IMR-90 (cell line): ENCODE results near the gene ST6GALNAC2. TPM values are rescaled to one million over a fixed set of nuclear protein-coding genes. Genes with fewer than 3 reads are reported as not detected.

Experiments used
- ATAC-seq: fragments of 200-7000 bp; cut with Tn5 transposase; 2 replicates; pipeline ENCODE4 v1.9.1; 2020; ENCODE audit warnings: low read depth, mild to moderate bottlenecking, moderate library complexity
- BruUV-seq: library from RNA; stranded (reverse); fragments of 400-500 nt; replicated peaks from 2 replicates; lab custom pipeline; 2021; lab: Mats Ljungman, UMichigan
- CTCF ChIA-PET: fragments of 300-600 bp; formaldehyde crosslinking; extraction: SDS; loops from one replicate; lab custom pipeline; 2021; ENCODE audit warnings: antibody characterized with exemption; lab: Yijun Ruan, JAX
- POLR2A ChIA-PET: fragments of 300-600 bp; sonication (Branson Sonifier 250); formaldehyde crosslinking; loops from one replicate; lab custom pipeline; 2022; ENCODE audit warnings: antibody characterized with exemption; ENCODE audit not compliant: unreplicated experiment; lab: Charles Lee
- DNase-seq: peaks from one replicate; pipeline ENCODE4 v3.0.0; 2013
- H2AFZ ChIP-seq: replicated peaks from 2 replicates; pipeline ENCODE3; 2013; ENCODE audit warnings: low read length, mild to moderate bottlenecking; ENCODE audit not compliant: poor library complexity
- H2AK5ac ChIP-seq: 2 replicates; pipeline ENCODE4 v1.6.1; 2013; ENCODE audit warnings: low read depth, low read length, inconsistent platforms
- H2AK9ac ChIP-seq: replicated peaks from 2 replicates; pipeline ENCODE3; 2013; ENCODE audit warnings: mild to moderate bottlenecking, low read depth, low read length, moderate library complexity; ENCODE audit not compliant: poor library complexity
- H2BK120ac ChIP-seq: 2 replicates; pipeline ENCODE4 v1.6.1; 2013; ENCODE audit warnings: low read depth, low read length, inconsistent platforms
- H2BK15ac ChIP-seq: 3 replicates; pipeline ENCODE4 v1.6.1; 2013; ENCODE audit warnings: low read depth, low read length, inconsistent platforms
- H2BK20ac ChIP-seq: 2 replicates; pipeline ENCODE4 v1.6.1; 2013; ENCODE audit warnings: low read depth, mild to moderate bottlenecking, inconsistent platforms, low read length, moderate library complexity
- H2BK5ac ChIP-seq: 2 replicates; pipeline ENCODE4 v1.6.1; 2013; ENCODE audit warnings: mild to moderate bottlenecking, low read depth, low read length, inconsistent platforms; ENCODE audit not compliant: poor library complexity, severe bottlenecking
- H3K14ac ChIP-seq: replicated peaks from 2 replicates; pipeline ENCODE4 v1.6.1; 2013; ENCODE audit warnings: low read depth, low read length, inconsistent platforms
- H3K18ac ChIP-seq: 2 replicates; pipeline ENCODE4 v1.6.1; 2013; ENCODE audit warnings: low read depth, low read length, control low read depth
- H3K23ac ChIP-seq: 2 replicates; pipeline ENCODE4 v1.6.1; 2013; ENCODE audit warnings: low read depth, low read length, inconsistent platforms
- H3K27ac ChIP-seq: 2 replicates; pipeline ENCODE4 v1.5.1; 2013; ENCODE audit warnings: mild to moderate bottlenecking, control low read depth, low read length; ENCODE audit not compliant: insufficient read depth
- H3K27me3 ChIP-seq: 2 replicates; pipeline ENCODE4 v1.6.1; 2013; ENCODE audit warnings: low read length; ENCODE audit not compliant: control insufficient read depth, insufficient read depth
- H3K36me3 ChIP-seq: 2 replicates; pipeline ENCODE4 v1.6.1; 2013; ENCODE audit warnings: low read length, mixed read lengths; ENCODE audit not compliant: control insufficient read depth, insufficient read depth
- H3K4ac ChIP-seq: 2 replicates; pipeline ENCODE4 v1.6.1; 2013; ENCODE audit warnings: low read depth, low read length, inconsistent platforms
- H3K4me1 ChIP-seq: 2 replicates; pipeline ENCODE4 v1.6.1; 2013; ENCODE audit warnings: low read length, mixed read lengths; ENCODE audit not compliant: control insufficient read depth, insufficient read depth
- H3K4me2 ChIP-seq: 2 replicates; pipeline ENCODE4 v1.6.1; 2013; ENCODE audit warnings: low read depth, mild to moderate bottlenecking, control low read depth, low read length, moderate library complexity
- H3K4me3 ChIP-seq: 2 replicates; pipeline ENCODE4 v1.5.1; 2013; ENCODE audit warnings: low read depth, mild to moderate bottlenecking, control low read depth, low read length, moderate library complexity; ENCODE audit not compliant: insufficient read depth
- H3K56ac ChIP-seq: 2 replicates; pipeline ENCODE4 v1.6.1; 2013; ENCODE audit warnings: low read length, inconsistent platforms; ENCODE audit not compliant: insufficient read depth; ENCODE audit errors: extremely low read depth
- H3K79me1 ChIP-seq, 2 experiments: 2 replicates each; pipeline ENCODE4 v1.6.1; 2013; ENCODE audit warnings: low read length in 2 of 2, inconsistent platforms in 1 of 2, low read depth in 1 of 2
- H3K9ac ChIP-seq: 2 replicates; pipeline ENCODE4 v1.6.1; 2013; ENCODE audit warnings: low read depth, low read length, control low read depth
- H3K9me1 ChIP-seq: 2 replicates; pipeline ENCODE4 v1.6.1; 2013; ENCODE audit warnings: low read length, inconsistent platforms; ENCODE audit not compliant: insufficient read depth
- H3K9me3 ChIP-seq: 2 replicates; pipeline ENCODE4 v1.6.1; 2013; ENCODE audit warnings: low read length; ENCODE audit not compliant: control insufficient read depth, insufficient read depth
- H4K20me1 ChIP-seq: 2 replicates; pipeline ENCODE4 v1.6.1; 2013; ENCODE audit warnings: low read length, inconsistent platforms; ENCODE audit not compliant: insufficient read depth
- H4K5ac ChIP-seq: 2 replicates; pipeline ENCODE4 v1.6.1; 2013; ENCODE audit warnings: mild to moderate bottlenecking, low read depth, low read length, control low read depth
- H4K8ac ChIP-seq, 2 experiments: 2 replicates each; pipeline ENCODE4 v1.6.1; 2013; ENCODE audit warnings: low read depth in 2 of 2, low read length in 2 of 2, control low read depth in 1 of 2, inconsistent platforms in 1 of 2
- H4K91ac ChIP-seq: 2 replicates; pipeline ENCODE4 v1.6.1; 2013; ENCODE audit warnings: low read depth, low read length, inconsistent platforms; ENCODE audit not compliant: insufficient read depth
- CHD1 ChIP-seq: IDR thresholded peaks from 2 replicates; pipeline ENCODE4 v1.6.1; 2012; ENCODE audit warnings: low read depth, low read length, improper control_type of control experiment
- POLR2A ChIP-seq: IDR thresholded peaks from 2 replicates; pipeline ENCODE4 v1.6.1; 2012; ENCODE audit warnings: mild to moderate bottlenecking, low read depth, low read length
- RAD21 ChIP-seq: IDR thresholded peaks from 2 replicates; pipeline ENCODE4 v1.6.1; 2012; ENCODE audit warnings: low read length, improper control_type of control experiment
- WGBS, 2 experiments: methylation state at CpG; one replicate each; pipeline versions ENCODE4 v1.1.5 to v1.1.7; 2013; ENCODE audit warnings: missing lambda C conversion rate in 2 of 2; ENCODE audit not compliant: insufficient read length in 1 of 2; ENCODE audit errors: extremely low coverage in 2 of 2; 5-methylcytosine and 5-hydroxymethylcytosine counted together
- dilution Hi-C: fragments of 300-500 bp; cut with HindIII; formaldehyde crosslinking; loops from one replicate; pipeline ENCODE4 v1.14.3; 2018; ENCODE audit warnings: low sequenced_read_pairs; ENCODE audit not compliant: unreplicated experiment
- in situ Hi-C: fragments of 300-500 bp; cut with MboI; formaldehyde crosslinking; loops from 3 replicates; pipeline ENCODE4 v1.14.3; 2019; ENCODE audit warnings: low sequenced_read_pairs, inconsistent platforms, mixed read lengths
- intact Hi-C: fragments of 100-400 bp; cut with micrococcal nuclease; formaldehyde crosslinking; loops from 2 replicates; pipeline ENCODE4 v1.10.0; 2022
- polyA plus RNA-seq, 3 experiments: library from polyadenylated mRNA; depleted of rRNA; stranded (reverse); fragments of >200 nt; gene quantifications; 2 replicates each; pipeline ENCODE4 v1.2.3, GENCODE V29; 2012; ENCODE audit warnings: low replicate concordance in 1 of 3
- total RNA-seq: library from RNA; depleted of rRNA; stranded (reverse); fragments of >200 nt; gene quantifications from 2 replicates; pipeline ENCODE4 v1.2.3, GENCODE V29; 2012
- TF ChIP-seq, protein P1 (sequence below): conservative IDR thresholded peaks from 2 replicates; pipeline ENCODE4 v1.5.1; 2012; ENCODE audit warnings: mild to moderate bottlenecking, low read depth, low read length, improper control_type of control experiment
- TF ChIP-seq, protein P2 (sequence below): fragments of 150-350 bp; IDR thresholded peaks from 2 replicates; pipeline ENCODE4 v1.6.1; 2017; ENCODE audit warnings: mild to moderate bottlenecking, antibody characterized with exemption, low read length, low read depth

ST6GALNAC2 gene
- total and polyA plus RNA-seq, 2 of the 4 experiments (the other 2 are of a cell fraction) = 0.10 TPM; not detected in 1

DNA sequence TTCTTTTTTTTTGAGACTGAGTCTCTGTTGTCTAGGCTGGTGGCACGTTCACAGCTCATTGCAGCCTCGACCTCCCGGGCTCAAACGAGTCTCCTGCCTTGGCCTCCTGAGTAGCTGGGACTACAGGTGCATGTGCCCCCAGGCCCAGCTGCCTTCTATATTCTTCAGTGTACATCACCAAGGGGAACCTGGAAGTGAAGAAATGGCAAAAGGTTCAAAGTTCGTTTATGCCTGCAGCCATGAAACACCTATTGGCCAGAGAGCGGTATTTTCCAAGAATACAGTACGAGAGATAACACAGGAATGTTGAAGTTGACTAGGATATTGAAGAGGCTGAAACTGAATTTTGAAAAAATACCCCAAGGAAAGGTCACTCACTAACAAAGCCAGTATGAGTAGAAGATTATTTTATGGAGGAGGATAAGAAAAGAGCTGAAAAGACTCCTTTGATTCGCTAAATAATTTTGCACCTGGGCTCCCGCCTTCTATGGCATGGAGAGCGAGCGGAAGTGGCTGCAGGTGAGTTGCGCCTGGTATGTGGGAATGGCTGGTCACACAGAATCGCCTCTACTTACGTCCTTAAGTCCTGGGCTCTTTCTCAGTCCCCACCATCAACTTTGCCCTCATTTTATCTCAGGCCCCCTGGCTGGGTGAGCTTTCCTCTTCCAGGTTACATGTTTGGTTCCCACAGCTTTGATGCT lies 48.1 kb upstream of the ST6GALNAC2 start (continued):
- TF ChIP-seq, protein P1, sequence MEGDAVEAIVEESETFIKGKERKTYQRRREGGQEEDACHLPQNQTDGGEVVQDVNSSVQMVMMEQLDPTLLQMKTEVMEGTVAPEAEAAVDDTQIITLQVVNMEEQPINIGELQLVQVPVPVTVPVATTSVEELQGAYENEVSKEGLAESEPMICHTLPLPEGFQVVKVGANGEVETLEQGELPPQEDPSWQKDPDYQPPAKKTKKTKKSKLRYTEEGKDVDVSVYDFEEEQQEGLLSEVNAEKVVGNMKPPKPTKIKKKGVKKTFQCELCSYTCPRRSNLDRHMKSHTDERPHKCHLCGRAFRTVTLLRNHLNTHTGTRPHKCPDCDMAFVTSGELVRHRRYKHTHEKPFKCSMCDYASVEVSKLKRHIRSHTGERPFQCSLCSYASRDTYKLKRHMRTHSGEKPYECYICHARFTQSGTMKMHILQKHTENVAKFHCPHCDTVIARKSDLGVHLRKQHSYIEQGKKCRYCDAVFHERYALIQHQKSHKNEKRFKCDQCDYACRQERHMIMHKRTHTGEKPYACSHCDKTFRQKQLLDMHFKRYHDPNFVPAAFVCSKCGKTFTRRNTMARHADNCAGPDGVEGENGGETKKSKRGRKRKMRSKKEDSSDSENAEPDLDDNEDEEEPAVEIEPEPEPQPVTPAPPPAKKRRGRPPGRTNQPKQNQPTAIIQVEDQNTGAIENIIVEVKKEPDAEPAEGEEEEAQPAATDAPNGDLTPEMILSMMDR = no peak

DNA sequence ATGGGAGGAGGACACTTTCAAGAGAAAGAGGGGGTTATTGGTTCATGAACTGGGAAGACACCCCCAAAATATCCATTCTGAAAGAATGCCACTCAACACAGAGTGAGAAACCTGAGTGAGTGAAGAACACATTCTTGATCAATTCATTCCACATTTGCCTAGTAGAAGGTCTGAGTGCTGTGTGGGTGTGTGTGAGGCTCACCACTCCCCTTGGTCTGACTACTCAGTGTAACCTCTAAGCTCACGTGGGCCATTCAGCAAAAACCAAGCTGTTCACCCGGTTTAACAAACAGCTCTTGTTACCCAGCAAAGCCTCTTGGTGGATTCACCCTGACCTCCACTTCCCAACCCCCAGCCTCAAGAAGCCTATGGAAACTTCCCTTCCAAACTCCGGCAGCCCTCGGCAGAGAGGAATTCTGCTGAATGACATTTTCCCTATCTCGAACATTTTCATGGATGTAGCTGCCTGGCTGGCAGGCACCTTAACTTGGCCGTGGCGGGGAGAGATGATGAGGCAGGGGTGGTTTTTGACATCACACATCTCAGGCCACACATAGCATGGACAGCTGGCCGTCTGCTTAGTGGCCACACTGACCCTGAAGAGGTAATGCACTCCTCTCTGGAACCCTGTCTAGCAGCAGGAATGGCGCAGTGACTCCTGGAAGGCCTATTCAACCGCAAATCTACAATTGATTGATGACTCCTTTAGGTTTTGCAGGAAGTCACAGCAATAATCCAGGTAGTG lies 46.3 kb upstream of the ST6GALNAC2 start:
- H2BK15ac ChIP-seq = no peak overlapping the region
- H3K27me3 ChIP-seq = peaks cover 3% of the 10 kb centered on the region; the same call in 1 of the 2 replicates
- BruUV-seq = no TSS peak
- peaks cover 6% of the 10 kb centered on the region for H3K4me1 ChIP-seq
- no peak overlapping the region for H3K9ac ChIP-seq
- H3K4me2 ChIP-seq = no peak overlapping the region
- H3K56ac ChIP-seq = no peak overlapping the region
- H2AK5ac ChIP-seq = no peak overlapping the region; the same call in 1 of the 2 replicates
- H3K18ac ChIP-seq = no peak overlapping the region
- TF ChIP-seq POLR2A (no peak), RAD21 (no peak), CHD1 (no peak)
- TF ChIP-seq, protein P2, sequence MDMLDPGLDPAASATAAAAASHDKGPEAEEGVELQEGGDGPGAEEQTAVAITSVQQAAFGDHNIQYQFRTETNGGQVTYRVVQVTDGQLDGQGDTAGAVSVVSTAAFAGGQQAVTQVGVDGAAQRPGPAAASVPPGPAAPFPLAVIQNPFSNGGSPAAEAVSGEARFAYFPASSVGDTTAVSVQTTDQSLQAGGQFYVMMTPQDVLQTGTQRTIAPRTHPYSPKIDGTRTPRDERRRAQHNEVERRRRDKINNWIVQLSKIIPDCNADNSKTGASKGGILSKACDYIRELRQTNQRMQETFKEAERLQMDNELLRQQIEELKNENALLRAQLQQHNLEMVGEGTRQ = peak; percentile 43; the same call in 1 of the 2 replicates
- H4K5ac ChIP-seq = no peak overlapping the region
- no peaks in the 10 kb centered on the region for H3K36me3 ChIP-seq
- H2AFZ ChIP-seq = peak overlapping the region; percentile 67
- no peak overlapping the region for H2BK5ac ChIP-seq
- ATAC-seq (no peak), DNase-seq (peak; percentile 28)
- peak overlapping the region; percentile 21; the same call in 1 of the 2 replicates for H3K23ac ChIP-seq
- H4K8ac ChIP-seq = no peak overlapping the region
- in situ Hi-C loops = no loop called here
- POLR2A ChIA-PET = no interaction called here
- no peak overlapping the region for H2BK20ac ChIP-seq
- H3K27ac ChIP-seq = no peak overlapping the region
- peak overlapping the region; percentile 45 for H2AK9ac ChIP-seq
- CTCF ChIA-PET = no interaction called here
- no peaks in the 10 kb centered on the region for H3K79me1 ChIP-seq
- no peak overlapping the region for H3K14ac ChIP-seq
- no peak overlapping the region for H3K4ac ChIP-seq
- WGBS, 2 experiments = 40% methylated on average over 2 of the region's 10 CpGs; no CpG with 5 or more reads in 1 of the 2 experiments
- peaks cover 7% of the 10 kb centered on the region; the same call in 1 of the 2 replicates for H3K9me1 ChIP-seq
- no peak overlapping the region for H2BK120ac ChIP-seq
- intact Hi-C loops = no loop called here
- dilution Hi-C loops = no loop called here
- no peaks in the 10 kb centered on the region for H4K20me1 ChIP-seq
- no peaks in the 10 kb centered on the region for H3K9me3 ChIP-seq
- H4K91ac ChIP-seq = no peak overlapping the region
- H3K4me3 ChIP-seq = no peak overlapping the region
